HG02571 (cell line): ENCODE measurements around the gene TAS1R1.
A peak's percentile ranks its signal among the peaks of the same experiment; 100 is the strongest.
"Not testable (repeated sequence)": the region's sequence is repeated elsewhere in the genome, so short reads cannot be mapped to it uniquely, and the experiment has no call there.

ENCODE experiments used
- ATAC-seq: cut with Tn5 transposase; IDR thresholded peaks from one replicate; pipeline ENCODE4 v1.9.1; 2021; ENCODE audit warnings: mild to moderate bottlenecking, moderate library complexity; ENCODE audit not compliant: unreplicated experiment

Gene TAS1R1

GRCh38 chr1:6588128-6588892 is 33.2 kb downstream of the TAS1R1 start:
- ATAC-seq: no peak

DNA sequence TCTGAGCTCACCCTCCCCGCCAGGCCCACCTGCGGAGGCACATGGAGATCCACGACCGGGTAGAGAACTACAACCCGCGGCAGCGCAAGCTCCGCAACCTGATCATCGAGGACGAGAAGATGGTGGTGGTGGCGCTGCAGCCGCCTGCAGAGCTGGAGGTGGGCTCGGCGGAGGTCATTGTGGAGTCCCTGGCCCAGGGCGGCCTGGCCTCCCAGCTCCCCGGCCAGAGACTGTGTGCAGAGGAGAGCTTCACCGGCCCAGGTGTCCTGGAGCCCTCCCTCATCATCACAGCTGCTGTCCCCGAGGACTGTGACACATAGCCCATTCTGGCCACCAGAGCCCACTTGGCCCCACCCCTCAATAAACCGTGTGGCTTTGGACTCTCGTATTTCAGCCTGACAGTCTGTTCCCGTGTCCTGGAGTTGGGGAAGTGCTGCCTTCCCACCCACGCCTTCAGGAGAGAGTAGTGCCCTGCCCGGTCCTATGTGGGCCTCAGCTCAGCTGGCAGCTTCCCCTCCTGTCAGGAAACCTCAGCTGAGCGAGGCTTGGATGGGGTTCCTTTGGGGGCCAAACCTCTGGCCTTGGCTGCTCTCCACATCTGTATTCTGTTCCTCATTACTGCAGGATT is 33.9 kb downstream of the TAS1R1 start:
- ATAC-seq: no peak

DNA sequence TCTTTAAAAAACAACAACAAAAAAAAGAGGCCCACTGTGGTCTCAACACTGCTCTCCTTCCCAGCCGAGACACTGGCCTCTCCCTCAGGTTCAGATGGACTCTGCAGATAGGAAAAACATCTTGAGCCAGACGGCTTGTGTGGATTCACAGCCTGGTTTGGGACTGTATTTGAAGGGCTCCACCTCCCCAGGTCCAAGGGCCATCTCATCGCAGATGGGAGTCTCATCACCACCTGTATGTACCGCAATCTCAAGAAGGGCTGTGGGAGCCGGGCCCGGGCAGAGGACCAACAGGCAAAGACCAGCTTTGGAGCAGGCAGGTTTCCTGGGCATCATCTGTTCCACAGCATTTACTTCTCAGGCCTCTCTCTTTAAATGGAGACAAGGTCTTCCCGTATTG is 34.9 kb downstream of the TAS1R1 start:
- no peak for ATAC-seq

GRCh38 chr1:6591222-6591621 is 36.1 kb downstream of the TAS1R1 start:
- ATAC-seq: no peak

- ATAC-seq: no peak
Measured at GRCh38 chr1:6591644-6592043, 36.5 kb downstream of the TAS1R1 start.

DNA sequence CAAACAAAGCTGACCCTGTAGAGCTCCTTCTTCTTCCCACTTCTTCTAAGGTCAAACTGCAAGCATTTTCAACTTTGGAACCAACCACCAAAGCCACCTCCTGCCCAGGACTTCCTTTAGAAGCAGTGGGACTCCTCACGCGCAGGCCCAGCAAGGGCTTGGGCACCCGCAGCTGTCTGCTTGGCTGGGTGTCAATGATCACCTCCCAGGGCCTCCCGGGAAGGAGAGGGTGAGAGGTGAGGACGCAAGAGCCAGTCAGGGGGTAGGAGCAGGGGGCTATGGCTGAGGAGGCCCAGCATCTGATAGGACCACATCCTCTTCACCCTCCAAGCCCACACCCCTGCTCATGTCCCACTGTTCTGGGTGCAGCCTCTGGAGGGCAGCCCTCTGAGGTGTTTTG is 37.3 kb downstream of the TAS1R1 start:
- ATAC-seq: no peak

- ATAC-seq: no peak
Measured at GRCh38 chr1:6592865-6593593, 37.9 kb downstream of the TAS1R1 start.

- ATAC-seq: no peak
Measured at GRCh38 chr1:6593810-6594209, 38.7 kb downstream of the TAS1R1 start.

DNA sequence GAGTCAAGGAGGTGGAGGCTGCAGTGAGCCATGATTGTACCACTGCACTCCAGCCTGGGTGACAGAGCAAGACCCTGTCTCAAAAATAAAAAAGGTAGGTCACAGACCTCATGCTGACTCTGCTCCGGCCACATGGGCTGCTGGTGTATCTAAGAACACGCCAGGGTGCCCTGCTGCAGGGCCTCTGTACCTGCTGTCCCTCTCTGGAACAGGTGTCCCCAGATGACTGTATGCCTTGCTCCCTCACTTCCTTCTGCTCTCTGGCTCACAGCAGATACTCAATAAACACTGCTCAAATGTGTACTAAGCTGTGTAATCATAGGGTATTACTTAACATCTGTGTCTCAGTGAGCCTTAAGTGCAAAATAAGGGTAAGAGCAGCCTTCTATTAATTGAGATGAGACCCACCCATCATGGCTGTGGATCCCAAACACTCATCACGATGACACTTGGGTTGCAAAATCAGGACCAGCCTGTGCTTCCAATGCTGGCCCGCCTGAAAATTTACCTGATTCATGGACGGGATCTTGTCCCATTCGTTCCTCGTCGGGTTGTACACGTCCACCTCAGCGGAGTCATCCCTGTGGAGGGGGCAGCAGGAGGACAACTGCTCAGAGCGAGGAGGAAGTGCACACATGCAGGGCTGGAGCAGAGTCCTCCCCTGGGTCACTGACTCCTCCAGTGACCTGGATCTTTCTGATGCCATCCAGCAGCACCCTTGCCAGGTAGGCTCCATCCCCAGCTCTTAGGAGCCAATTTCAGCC is 40.1 kb downstream of the TAS1R1 start:
- ATAC-seq: no peak

DNA sequence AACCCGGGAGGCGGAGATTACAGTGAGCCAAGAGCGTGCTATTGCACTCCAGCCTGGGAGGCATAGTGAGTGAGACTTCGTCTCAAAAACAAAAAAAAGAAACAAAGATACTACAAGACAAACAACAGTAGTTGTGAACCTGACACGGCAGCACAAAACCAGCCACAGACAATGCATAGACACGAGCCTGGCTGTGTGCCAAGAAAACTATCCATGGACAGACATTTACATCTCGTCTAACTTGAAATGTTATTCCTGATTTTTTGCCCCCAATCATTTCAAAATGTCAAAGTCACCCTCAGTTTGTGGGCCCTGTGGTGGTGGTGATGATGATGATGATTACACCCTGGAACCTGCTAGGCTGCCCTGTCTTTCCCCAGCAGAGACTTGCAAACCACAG is 41.2 kb downstream of the TAS1R1 start:
- no peak for ATAC-seq

GRCh38 chr1:6596886-6597776 is 42.0 kb downstream of the TAS1R1 start:
- no peak for ATAC-seq

GRCh38 chr1:6597777-6598131 is 42.6 kb downstream of the TAS1R1 start:
- no peak for ATAC-seq

GRCh38 chr1:6599141-6599975 is 44.3 kb downstream of the TAS1R1 start:
- no peak for ATAC-seq

DNA sequence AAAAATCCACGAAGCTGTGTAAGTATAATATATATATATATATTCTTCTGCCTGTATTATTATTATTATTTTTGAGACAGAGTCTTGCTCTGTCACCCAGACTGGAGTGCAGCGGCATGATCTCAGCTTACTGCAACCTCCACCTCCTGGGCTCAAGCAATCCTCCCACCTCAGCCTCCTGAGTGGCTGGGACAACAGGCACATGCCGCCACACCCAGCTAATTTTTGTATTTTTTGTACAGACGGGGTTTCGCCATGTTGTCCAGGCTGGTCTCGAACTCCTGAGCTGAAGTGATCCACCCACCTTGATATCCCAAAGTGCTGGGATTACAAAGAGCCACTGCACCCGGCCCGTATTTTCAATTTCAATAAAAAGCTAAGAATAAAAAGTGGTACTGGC is 44.9 kb downstream of the TAS1R1 start:
- not testable (repeated sequence) for ATAC-seq

DNA sequence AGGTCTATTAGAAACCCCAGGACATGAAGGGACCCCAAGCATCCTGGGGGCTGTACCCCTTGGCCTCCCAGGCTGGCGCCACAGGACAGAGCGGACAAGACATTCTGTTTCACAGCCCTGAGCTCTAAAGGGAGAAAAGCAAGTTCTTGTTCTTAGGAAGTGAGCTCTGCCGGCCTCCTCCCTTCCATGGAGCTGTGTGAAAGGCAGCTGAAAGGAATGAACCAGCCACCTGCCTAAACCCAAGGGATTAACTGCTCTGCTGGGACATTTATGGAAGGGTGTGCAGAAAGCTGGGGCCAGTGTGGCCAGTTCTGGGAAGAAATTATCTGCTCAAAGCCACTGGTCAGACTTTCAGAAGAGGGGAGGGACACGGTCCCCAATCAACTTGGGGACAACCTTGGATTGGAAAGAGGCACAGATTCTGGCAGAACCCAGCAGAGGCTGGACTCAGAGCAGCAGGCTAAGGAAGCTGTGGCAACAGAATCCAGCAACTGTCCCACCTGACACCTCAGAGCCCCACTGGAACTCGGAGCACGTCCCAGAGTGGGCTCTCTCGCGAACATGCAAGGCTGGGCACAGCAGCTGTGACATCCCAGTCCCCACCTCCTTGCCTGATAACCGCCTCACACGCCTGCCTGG is 45.4 kb downstream of the TAS1R1 start:
- ATAC-seq: no peak

DNA sequence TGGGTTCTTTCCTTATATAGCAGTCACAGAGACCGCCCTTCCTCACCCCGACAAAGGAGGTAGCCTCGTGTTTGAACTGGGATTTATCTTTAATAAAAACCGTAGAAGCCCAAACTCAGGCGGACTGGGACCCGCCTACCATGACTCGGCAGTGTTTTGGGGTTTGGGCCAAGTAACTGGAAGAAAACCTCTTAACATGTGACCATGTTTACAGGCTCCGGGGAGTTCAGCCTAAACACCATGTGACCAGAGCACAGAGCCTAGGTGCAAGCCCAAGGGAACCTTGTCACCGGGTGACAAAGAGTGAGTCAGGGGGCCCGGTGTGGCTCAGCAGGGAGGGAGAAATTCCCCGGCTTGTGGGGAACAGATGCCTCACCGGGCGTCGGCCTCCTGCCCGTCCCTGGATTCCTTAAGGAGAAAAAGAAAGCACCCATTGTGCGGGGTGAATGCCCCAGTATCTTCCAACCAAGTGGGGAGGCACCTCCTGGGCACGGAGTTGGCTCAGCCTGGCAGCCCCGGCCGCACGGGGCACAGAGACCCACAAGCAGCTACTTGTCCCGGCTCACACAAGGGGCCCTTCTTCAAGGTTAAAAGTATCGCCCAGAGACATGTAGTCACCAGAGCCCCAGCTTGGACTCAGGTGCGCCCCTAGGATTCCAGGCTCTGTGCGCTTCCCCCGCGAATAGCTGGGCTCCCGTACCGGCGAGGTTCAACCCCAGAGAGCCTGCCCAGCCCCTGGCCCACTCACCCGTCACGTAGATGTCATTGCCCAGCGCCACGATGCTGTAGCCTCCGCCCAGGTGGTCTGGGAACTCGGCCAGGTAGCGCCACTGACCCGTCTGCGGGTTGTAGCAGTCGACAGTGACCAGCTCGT is 46.2 kb downstream of the TAS1R1 start:
- no peak for ATAC-seq

DNA sequence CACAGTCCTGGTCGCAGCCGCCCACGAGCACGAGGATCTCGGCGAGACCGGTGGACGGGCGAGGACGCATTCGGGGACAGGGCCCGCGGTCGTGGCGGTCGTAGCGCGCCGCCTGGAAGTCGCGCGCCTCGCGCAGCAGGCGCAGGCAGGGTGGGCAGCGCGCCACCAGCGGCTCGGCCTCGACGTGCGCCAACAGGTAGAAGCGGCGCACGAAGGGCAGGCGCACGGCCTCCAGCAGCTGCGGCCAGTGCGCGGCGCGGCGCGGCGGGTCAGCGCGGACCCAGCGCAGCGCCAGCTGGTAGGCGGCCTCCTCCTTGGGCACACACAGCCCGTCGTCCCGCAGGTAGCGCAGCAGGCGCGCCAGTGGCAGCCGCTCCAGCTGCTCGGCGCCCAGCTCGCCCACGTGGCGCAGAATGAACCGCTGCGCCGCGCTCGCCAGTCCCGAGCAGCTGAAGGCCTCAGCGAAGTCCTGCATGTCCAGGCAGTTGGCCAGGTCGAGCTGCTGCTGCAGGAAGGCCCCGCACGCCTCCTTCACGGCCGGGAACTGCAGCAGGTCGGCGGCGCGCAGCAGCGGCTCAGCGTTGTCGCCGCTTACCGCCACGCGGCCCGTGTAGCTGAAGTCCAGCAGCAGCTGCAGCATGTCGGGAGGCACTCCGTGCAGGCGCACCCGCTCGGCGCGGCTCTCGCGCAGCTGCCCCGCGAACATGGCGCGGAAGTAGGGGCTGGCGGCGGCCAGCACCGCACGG is 47.0 kb downstream of the TAS1R1 start:
- peak; percentile 8 for ATAC-seq
